Right renal cortex interstitium (tissue), 3 donors: ENCODE results near the gene RTN4. TPM values are rescaled to one million over a fixed set of nuclear protein-coding genes. Genes with fewer than 3 reads are reported as not detected.
"Not testable (repeated sequence)": the region's sequence is repeated elsewhere in the genome, so short reads cannot be mapped to it uniquely, and the experiment has no call there.

ENCODE experiments used
- DNase-seq, 3 donors: peaks; one replicate each; pipeline ENCODE4 v3.0.0-alpha.2; 2013; ENCODE audit warnings: low read depth in 3 of 3, low spot score in 2 of 3
- polyA plus RNA-seq, 3 donors: library from polyadenylated mRNA; unstranded; fragments of 120-200 nt; gene quantifications; one replicate each; pipeline ENCODE4 v1.2.1, GENCODE V29; 2013; ENCODE audit not compliant: insufficient read length in 3 of 3

Gene RTN4
- polyA plus RNA-seq, 3 donors: 374 to 404 (median 374) TPM

DNA sequence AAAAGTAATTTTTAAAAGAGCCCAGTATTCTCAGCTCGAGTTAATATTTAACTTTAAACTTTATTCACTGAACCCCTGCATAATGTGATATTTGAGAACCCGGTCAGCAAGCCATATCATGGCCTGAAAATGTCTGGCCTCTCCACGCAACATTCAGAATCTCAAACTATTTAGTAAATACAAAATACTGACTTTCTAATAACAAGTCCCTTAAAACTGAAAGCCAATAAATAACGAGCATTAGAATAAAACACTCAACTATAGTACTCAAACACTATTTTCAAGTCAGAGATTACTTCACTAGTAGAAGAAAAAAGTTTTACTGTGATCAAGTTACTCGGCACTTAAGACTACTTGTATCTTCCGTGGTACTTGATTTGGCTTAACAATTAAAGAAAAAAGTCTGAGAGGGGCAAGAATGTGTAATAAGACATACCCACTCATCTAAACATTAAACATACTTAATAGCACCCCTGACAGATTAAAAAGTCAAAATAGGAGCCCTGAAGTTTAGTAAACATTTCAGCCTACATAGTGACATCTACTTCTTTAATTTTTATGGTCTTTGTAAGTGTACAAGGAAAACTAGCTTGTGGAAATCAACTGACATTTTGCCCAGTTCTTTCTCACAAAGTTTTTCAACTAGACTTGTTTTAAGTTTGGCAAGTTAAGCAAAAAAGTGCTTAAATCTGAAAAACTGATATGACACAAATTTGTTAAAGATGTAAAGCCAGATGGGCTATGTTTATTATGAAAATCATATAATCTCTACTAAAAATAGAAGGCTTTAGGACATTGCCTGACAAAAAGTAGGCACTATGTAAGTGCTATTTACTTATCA is 38.2 kb downstream of the RTN4 start:
- DNase-seq: peak in 1 of 3 donors; percentile 24

DNA sequence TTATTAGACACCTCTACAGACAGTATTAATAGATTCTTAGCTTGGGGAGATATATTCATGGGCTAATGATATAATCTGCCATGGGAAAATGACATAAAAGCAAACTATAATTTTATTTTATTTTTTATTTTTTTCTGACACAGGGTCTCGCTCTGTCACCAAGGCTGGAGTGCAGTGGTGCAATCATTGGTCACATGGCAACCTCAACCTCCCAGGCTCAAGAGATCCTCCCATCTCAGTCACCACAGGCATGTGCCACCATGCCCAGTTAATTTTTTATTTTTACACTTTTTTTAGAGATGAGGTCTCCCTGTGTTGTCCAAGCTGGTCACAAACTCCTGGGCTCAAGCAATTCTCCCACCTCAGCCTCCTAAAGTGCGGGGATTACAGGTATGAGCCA is 39.3 kb downstream of the RTN4 start:
- no peak for DNase-seq

DNA sequence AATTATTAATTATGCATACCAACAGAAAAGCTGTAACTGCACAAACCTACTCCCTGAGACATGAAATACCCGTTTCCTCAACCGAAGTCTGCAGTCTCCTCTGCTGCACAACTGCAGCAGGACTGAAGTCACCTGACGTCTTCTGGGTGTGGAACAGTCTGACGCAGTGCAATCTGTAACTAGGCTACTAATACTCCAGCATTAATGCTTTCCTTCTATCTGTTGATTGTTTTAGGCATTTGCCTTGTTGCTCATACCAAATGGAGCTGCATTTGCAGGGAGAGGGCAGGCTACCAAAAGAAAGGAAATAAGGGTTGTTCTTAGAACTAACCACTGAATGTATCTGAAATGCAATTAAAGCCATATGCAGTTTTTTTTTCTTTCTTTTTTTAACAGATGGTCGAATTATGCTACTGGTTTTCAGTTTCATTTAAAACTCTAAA is 40.1 kb downstream of the RTN4 start:
- DNase-seq: no peak

DNA sequence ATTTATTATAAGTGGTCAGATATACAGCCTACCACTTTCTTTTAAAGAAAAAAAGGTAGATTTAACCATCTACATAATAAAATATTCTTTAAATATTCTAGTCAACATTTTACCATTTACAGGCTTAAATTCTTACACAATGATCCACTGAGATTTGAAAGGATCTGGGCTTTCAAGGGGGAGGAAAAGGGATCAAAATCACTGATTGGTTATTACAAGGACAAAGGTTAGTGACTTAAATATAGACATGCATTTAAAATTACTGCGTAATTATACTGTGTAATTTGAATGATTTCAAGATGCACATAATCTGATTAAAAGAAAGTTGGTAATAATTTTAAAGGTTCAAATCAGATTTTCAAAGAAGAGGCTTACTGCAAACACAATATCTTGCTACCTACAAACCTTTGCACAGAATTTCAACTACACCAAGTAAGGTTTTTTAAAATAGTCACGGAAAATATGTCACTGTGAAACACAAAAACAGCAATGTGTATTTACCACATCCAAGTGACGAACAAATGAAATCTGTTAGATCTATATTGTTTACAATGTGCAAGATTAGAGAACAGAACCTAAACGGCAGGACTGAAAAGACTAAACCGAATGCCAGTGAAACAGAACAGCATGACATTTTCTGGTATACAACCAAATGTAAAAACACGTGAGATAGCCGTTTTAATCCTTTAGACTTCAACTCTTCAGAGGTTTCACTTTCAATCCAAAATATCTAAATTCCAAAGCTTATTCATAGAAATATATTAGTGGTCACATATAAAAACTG is 40.8 kb downstream of the RTN4 start:
- no peak for DNase-seq

DNA sequence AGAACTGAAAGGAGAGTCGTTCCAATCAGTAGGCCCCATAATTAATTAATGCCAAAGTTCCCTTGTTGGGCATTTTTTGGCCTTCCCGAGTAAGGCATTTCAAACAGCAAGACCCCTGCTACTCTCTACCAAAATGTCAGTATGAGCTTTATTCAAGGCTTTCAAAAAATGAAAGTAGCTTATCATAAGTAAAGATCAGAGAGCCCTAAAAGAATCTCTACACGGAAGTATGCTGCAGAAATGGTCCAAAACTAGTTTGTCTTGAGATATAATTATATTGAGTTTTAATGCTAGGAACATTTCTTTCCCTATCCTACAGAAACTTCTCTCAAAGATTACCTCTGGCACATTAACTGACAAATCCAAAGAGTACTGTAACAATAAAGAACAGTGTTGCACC is 43.9 kb downstream of the RTN4 start:
- no peak for DNase-seq

DNA sequence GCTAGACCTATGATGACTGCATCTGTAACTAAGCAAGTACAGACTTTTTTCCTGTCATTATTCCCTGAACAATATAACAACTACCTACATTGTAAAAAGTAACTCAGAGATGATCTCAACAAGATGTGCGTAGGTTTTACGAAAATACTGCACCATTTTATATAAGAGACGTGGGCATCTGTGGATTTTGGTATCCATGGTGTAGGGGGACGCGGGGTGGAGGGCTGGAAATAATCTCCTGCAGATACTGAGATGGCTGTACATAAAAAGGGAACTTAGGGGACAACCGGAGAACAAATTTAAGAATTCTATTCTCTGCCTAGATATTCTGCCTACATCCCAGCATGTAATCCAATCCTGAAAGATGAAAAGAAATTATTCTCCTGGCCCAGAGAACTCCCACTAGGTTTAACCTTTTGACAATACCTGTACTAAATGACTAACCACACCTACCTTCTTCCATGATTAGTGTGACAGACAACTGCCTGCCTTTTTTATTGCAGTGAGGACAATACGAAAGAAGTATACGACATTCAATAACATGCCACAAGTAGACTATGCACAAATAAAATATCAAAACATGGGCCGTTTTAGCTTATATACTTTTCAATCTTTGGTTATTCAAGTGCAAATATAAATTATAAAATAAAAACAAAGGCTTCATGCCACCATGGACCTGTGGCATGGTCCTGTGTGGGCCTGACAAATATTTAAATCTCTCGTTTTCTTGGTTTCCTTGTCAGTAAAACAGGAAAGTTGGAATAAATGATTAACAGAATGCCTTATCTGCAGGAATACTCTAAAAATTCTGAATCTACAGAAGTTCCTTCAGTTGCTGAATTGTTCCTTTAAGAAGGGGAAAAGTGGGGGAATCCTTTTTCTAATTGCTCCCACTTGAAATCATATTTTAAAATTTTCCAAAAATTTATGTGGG is 46.3 kb downstream of the RTN4 start:
- no peak for DNase-seq

DNA sequence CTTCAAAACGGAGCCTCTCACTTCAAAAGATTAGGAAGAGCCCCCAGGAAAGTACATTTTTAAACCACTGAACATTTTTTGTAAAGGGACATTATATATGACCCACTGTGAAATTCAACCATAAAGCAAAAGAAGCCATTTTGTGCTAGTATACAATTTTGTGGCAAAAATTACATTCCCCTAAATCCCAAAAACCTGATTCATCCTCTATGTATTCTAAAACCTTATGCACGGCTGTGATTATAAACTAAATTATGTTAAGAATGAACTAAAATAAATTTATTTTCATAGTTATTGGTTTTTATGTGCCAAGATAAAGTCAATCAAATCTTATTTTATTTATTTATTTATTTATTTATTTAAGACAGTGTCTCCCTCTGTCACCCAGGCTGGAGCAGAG is 48.5 kb downstream of the RTN4 start:
- DNase-seq: no peak

DNA sequence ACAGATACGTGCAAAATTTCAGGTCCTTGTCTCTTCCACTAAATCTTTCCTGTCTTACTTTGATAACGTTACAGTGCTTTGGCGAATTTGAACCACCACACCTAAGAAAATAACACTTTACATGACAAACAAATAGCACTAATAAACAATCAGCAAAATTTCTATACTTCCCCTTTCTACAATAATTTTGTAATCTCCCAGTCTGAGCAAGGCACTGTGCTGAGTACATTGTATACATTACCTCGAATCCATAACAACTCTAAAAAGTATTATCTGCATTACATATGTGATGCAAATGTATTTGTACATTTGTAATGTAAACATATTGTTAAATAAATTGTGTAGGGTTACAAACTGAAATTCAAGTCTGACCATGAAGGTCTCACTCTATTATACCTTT is 49.9 kb downstream of the RTN4 start:
- DNase-seq: no peak

DNA sequence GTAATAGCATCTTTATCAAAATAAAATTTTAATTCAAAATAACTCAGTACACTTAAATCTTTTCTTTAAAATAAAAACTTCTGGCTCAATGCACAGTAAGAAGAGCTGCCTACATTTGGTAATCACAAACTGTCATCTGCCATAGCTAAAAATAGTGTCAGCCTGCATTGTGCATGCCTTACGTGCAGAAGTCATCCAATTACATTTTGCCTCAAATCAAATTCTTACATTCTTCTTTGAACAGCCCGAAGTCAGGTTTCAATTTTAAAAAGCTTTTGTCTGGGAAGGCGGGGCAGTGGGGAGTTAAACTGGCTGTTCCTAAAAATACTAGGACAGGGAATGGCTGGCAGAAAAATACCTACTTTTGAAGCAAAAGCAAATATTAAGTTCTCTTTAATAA is 51.1 kb downstream of the RTN4 start:
- DNase-seq: no peak

DNA sequence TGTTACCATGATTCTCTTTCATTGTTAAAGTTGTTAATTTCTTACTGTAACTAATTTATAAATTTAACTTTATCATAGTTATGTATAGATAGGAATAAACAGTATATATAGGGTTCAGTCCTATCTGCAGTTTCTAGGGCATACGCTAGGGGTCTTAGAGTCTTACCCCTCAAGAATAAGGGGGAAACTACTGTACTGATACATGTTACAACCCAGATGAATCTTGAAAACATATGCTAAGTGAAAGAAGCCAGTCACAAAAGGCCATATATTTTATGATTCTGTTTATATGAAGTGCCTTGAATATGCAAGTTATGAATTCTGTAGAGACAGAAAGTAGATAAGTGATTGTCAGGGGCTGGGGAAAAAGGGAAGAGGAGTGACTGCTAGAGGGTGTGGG is 52.4 kb downstream of the RTN4 start:
- DNase-seq: no peak

DNA sequence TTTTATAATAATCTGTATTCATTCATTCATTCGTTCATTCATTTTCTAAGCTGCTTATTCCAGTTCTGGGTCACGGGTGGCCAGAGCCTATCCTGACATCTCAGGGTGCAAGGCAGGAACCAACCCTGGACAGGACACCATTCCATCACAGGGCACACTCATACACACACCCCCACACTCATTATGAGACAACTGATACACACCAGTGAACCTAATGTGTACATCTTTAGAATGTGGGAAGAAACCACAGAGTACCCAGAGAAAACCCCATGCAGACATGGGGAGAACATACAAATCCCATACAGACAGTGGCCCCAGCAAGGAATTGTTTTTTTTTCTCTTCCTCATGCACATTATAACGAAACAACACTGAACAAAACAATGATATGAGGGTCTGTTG is 54.7 kb downstream of the RTN4 start:
- DNase-seq: no peak

DNA sequence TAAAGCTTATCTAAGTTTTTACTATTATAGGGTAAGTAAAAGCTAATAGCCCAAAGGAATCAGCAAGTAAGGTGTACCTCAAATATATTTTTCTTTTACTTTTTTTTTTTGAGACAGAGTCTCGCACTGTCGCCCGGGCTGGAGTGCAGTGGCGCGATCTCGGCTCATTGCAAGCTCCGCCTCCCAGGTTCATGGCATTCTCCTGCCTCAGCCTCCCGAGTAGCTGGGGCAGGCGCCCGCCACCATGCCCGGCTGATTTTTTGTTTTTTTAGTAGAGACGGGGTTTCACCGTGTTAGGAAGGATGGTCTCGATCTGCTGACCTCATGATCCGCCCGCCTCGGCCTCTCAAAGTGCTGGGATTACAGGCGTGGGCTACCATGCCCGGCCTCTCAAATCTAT is 59.6 kb downstream of the RTN4 start:
- not testable (repeated sequence) for DNase-seq

DNA sequence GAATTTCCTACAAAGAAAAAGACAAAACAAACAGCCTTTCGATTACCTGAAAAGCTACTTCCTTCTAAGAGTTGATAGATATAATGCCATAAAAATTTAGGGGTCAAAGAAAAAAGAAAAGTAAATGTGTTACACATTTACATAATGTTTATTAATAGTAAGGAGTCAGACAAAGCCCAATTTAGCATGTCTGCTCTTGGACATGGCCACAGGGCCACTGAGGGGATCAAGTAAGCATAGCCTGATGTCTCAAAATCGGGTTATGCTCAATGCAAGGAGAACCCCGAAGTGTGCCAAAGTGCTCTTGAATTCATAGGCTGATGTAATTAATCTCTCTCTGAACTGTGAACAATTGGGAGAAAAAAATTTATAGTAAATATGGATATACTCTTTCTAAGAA is 61.6 kb downstream of the RTN4 start:
- no peak for DNase-seq

DNA sequence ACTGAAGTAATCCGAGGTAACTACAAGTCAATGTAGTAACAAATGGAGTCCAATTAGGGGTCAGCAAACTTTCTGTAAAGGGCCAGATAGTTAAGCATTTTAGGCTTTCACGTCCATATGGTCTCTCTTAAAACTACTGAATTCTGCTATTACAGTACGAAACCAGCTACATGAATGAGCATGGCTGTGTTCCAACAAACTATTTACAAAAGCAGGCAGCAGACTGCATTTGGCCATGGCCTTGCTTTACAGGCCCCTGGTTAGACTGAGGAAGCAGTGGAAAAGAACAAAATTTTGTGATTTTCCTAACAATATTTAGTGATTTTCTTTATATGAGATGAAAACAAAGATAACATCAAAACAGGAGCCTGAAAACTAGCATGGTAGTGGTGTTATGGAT is 64.0 kb downstream of the RTN4 start:
- no peak for DNase-seq

DNA sequence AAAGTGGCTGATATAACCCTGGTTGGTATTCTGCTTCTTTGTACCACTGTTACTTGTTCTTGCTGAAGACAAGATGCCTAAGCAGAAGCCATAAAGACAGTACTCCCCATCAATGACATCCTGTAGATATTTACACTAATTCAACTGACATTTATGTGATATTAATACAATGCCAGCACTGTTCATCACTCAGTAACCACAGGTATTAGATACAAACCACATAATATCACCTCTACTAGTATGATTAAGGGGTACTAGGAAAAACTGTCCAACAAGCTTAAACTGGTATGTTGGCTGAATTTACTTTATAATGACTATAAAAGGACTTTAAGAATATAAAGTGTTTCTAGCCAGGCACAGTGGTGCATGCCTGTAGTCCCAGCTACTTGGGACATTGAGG is 65.8 kb downstream of the RTN4 start:
- DNase-seq: no peak

DNA sequence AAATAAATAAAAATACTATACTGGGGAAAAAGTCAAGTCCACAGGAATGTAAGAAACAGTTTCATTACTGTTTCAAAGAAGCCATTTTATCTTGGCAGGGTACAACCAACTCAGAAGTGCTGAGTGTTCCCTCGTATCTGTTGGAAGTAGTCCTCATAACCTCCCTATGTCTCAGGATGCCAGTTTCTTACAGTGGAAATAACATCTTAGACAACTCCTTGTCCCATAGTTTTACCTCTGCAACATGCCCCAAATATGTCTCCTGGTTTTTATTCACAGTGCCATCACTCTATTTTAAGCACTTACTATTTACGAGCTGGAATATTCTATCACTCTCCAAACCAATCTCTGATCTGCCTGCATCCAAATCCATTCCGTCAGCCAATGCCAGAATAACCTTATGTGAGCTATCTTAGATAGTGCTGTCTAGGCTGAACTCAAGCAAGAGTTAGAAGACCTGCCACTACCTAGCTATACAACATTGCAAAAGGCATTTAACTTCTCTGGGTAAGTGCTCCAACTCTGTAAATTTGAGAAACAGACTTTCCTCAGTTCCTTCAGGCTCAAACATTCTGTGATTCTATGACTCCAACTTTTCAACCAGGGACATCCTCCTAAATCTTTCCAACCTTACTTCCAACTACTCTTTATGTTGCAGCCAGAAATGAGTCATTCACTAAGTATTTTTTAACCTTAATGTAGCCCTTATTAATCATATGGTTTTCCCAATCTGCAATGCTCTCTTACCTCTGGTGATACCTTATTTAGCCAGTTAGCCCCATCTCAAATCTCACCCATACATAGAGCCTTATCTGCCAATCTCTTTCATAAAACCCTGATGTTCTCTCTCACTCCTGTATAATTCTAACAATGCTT is 66.7 kb downstream of the RTN4 start:
- DNase-seq: no peak

DNA sequence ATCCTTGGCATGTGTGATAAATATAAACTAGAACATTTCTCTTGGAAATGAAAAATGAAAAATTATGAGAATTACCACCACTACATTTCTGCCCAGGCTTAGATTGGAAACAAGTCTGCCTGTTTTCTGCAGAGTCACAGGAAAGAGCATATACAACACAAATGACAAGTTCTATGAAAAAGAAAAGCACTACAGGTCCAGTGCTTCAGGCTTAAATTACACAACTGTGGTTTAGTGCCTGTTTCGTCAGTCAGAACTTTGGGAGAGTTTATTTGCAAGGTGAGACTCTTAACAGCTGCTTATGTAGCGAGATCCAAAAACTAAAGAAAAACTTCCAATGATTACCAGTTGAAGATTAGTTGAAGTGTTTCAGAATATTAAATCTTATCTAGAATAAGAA is 68.9 kb downstream of the RTN4 start:
- DNase-seq: no peak

DNA sequence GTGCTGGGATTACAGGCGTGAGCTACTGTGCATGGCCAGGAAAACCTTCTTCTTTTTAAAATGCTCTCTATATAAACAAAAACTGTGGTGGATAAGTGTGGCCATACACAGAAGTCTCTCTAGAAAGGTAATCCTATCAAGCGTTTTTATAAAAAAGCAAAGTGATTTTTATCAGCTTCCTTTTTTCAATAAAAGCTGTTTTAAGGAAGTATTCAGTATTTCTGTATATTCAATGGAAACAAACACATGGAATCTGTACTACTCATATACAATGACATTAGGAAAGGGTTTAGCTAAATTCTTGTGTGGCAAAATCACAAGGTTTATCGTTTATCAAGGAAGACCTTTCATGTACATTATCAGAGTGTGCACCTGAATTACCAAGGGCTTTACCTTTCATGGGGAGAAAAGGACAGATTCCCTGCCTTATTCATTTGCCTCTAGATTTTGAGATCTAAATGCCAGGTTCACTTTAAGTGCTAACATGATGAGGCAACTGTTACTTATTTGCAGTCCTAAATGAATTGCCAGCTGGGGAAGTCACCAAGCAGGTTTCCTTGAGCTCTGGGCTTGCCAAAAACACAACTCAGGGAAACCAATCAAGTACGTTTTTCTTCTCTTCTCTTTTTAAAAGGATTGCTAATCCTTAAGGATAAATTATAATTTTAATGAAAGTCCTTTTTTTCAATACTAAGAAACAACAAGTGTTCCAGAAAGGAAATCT is 70.8 kb downstream of the RTN4 start:
- DNase-seq: peak in 2 of 3 donors; percentile 23 to 47

DNA sequence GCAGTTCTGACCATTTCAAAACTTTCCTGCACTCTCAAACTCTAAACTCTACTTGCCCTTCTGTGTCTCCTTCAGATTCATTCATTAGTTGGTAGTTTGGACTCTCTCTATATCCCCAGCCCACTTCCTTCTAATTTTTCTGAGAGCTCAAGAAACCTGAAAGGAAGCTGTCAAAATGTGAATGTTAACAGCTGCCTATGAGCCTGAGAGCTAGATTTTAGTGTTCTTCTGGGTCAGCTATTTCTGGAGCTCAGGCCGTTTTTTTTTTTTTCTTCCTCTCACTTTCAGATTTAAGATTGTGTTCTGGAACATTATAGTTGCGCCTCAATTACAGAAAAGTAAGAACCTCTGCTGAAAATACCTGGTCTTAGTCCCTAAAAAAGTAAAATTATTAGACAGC is 73.1 kb downstream of the RTN4 start:
- DNase-seq: peak; percentile 40 to 42 (median 40)
